ENCODE results near the gene SIX3.

- TF ChIP-seq CTCF (conservative IDR thresholded peaks at IDR 0.05 in 1 of 2, IDR thresholded peaks at IDR 0.05 in 1 of 2; ENCODE audit: extremely low read depth in 1 of 2, insufficient read depth in 1 of 2, low read depth in 1 of 2, low read length in 2 of 2) = no peak
- TF ChIP-seq EZH2 (IDR thresholded peaks at IDR 0.05; ENCODE audit: borderline replicate concordance, low read length) = no peak
Measured at GRCh38 chr2:44979581-44979980, 38.1 kb downstream of the SIX3 start.

All from mammary epithelial cell (primary cell).